Activated CD8-positive, alpha-beta memory T cell treated with anti-CD3 and anti-CD28 coated beads for 36 hours (primary cell): ENCODE results near the gene CDK9. TPM values are rescaled to one million over a fixed set of nuclear protein-coding genes. Genes with fewer than 3 reads are reported as not detected.

Source experiments
- CTCF ChIA-PET: fragments of 350-600 bp; sonication (Branson Sonifier 250); formaldehyde crosslinking; loops from one replicate; lab custom pipeline; 2021; ENCODE audit warnings: antibody characterized with exemption; lab: Charles Lee
- POLR2A ChIA-PET: fragments of 350-600 bp; sonication (Branson Sonifier 250); formaldehyde crosslinking; loops from one replicate; lab custom pipeline; 2021; ENCODE audit warnings: antibody characterized with exemption; lab: Charles Lee
- total RNA-seq, 2 experiments: library from RNA; stranded (reverse); gene quantifications; one replicate each; pipeline ENCODE4 v1.2.3, GENCODE V29; 2021

Gene CDK9
- total RNA-seq, 2 experiments from 2014 or later: 103 to 109 TPM

GRCh38 chr9:127756233-127756632 is 29.6 kb upstream of the CDK9 start:
- ChIA-PET CTCF (interaction anchor here (0.9 to 1.4 kb wide), 2 partner anchors 22 to 23 kb away, joined by 3 read pairs; partner anchors contain the start of genes SH2D3C and TOR2A), POLR2A (interaction anchor here (0.6 kb wide), 1 partner anchor 100 kb away, joined by 6 read pairs; no protein-coding TSS in a partner anchor)

DNA sequence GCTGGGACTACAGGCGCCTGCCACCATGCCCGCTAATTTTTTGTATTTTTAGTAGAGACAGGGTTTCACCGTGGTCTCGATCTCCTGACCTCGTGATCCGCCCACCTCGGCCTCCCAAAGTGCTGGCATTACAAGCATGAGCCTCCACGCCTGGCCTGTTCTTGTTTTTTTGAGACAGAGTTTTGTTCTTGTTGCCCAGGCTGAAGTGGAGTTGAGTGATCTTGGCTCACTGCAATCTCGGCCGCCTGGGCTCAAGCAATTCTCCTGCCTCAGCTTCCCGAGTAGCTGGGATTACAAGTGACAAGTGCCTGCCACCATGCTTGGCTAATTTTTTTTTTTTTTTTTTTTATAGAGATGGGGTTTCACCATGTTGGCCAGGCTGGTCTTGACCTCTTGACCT is 29.1 kb upstream of the CDK9 start:
- POLR2A ChIA-PET: interaction anchor here (0.6 kb wide), 1 partner anchor 100 kb away, joined by 6 read pairs; no protein-coding TSS in a partner anchor
- CTCF ChIA-PET: interaction anchor here (1.2 to 1.4 kb wide), 3 partner anchors 22 to 165 kb away, joined by 3 read pairs; partner anchors contain the start of gene SH2D3C

- CTCF ChIA-PET: interaction anchor here (1.3 kb wide), 1 partner anchor 24 kb away, joined by 3 read pairs; the partner anchor contains the start of gene TOR2A
Observed at GRCh38 chr9:127758843-127759242, 27.0 kb upstream of the CDK9 start.

GRCh38 chr9:127761061-127761460 is 24.8 kb upstream of the CDK9 start:
- POLR2A ChIA-PET: no interaction called here
- CTCF ChIA-PET: no interaction called here

More at GRCh38 chr9:127758843-127759242, 27.0 kb upstream of the CDK9 start:
- POLR2A ChIA-PET: no interaction called here

DNA sequence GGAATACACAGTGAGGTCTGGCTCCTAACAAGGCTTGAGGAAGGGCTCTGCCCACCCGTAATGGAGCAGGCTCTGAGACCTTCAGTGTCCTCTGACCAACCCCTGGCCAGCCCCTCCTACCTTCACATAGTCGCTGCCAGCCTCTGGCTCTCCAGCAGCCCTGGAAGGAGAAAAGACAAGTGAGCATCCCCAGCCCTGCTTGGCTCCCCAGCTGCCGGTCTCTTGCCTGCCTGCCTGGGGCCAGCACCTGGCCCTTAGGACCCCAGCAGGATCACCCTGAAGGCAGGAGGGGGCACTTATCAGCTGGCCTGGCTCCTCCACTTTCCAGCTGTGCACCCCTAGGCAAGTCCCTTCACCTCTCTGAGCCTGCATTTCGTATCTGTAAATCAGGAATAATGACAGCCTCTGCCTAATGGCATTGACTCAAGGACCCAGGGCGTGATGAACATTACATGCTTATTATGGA is 24.3 kb upstream of the CDK9 start:
- ChIA-PET POLR2A (no interaction called here), CTCF (interaction anchor here (1.2 kb wide), 1 partner anchor 91 kb away, joined by 3 read pairs; no protein-coding TSS in a partner anchor)

DNA sequence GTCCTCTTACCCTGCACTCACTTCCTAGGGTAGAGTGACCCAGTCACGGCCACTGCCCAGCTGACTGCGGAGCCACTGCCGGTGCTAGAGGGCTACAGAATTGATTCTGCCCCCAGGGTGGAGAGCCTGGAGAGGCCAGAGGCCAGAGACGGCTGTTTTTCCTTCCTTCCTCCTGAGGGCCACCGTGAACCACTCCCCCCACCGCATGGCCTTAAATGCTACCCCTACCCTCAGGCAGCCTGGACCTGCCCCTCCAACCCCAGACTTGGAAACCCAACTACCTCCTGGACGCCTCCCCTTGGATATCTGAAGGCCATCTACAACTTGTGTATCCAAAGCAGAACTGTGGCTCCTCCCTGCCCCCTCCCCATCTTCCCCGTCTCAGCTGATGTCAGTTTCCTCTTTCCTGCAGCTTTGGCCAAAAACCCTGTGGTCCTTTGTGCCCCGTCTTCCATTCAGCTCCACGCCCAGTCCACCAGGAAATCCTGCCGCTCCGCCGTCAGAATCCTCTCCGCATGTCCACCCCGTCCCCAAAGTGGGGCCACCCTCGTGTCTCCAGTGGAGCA is 23.6 kb upstream of the CDK9 start:
- POLR2A ChIA-PET: no interaction called here

GRCh38 chr9:127763918-127764384 is 21.9 kb upstream of the CDK9 start:
- CTCF ChIA-PET: interaction anchor here (0.5 to 1.9 kb wide), 7 partner anchors 8 to 157 kb away, joined by 3 to 9 read pairs (median 4); partner anchors contain the start of gene CDK9
- POLR2A ChIA-PET: no interaction called here

More for the DNA sequence above, 23.6 kb upstream of the CDK9 start:
- CTCF ChIA-PET: interaction anchor here (1.0 to 1.2 kb wide), 2 partner anchors 90 to 159 kb away, joined by 3 to 4 read pairs; no protein-coding TSS in a partner anchor

DNA sequence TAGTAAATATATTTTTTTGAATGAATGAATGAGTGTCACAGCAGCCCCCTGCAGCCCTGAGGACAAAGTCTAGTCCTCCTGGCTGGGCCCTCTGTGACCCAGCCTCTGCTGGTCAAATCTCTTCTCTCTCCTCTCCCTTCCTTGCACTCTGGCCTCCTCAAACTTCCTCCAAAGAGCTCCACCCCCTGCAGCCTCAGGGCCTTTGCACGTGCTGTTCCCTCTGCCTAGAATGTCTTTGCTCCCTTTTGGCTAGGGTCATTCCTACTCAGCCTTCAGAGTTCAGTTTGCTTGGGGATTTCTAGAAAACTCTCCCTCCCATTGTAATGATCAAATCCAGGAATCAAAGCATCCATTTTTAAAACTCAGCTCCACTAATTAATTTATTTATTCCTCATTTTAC is 20.4 kb upstream of the CDK9 start:
- ChIA-PET POLR2A (interaction anchor here (1.1 to 1.2 kb wide), 2 partner anchors 27 to 328 kb away, joined by 3 read pairs; no protein-coding TSS in a partner anchor), CTCF (interaction anchor here (0.7 to 1.3 kb wide), 5 partner anchors 18 to 165 kb away, joined by 3 to 7 read pairs (median 3); partner anchors contain the start of genes CDK9 and PIP5KL1)

DNA sequence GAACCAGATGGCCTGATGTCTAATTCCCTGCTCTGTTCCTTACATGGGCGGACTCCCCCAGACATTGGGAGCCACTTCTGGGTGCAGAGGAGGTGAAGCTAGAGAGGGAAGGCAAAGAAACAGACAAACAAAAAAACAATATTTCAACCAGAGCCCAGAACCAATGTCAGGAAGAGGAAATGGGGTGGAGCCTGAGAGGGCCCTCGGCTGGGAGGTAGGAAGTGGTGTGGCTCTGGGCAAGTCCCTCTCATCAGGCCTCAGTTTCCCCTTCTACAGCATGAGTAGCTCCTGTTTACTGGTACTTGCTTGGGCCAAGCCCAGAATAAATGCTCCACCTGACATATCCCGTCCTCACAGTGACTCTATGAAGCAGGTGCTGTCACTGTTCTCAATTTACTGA is 18.4 kb upstream of the CDK9 start:
- CTCF ChIA-PET: interaction anchor here (0.6 to 1.8 kb wide), 8 partner anchors 9 to 182 kb away, joined by 3 to 5 read pairs (median 4); partner anchors contain the start of genes SH2D3C and TOR2A
- POLR2A ChIA-PET: no interaction called here

DNA sequence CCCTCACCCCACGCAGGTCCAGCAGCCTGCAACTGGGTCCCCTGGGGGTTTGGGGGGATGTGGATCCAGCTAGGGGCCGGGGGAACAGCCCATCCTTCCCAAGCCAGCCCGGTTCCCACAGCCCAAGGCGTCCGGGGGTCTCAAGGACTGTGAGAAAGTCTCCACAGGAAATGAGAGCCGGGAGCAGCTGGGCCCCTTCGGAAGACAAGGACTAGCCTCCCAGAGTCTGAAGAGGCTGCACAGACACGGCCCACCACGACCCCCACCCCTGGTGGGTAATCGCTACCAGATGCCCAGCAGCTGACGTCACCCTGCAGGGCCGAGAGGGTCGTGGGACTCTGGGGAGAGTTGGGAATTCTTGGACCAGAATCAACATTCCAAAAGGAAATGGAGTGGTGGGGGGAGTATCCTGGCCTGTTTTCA is 17.9 kb upstream of the CDK9 start:
- CTCF ChIA-PET: interaction anchor here (0.8 to 1.8 kb wide), 7 partner anchors 8 to 181 kb away, joined by 3 to 5 read pairs (median 4); partner anchors contain the start of genes SH2D3C and TOR2A

DNA sequence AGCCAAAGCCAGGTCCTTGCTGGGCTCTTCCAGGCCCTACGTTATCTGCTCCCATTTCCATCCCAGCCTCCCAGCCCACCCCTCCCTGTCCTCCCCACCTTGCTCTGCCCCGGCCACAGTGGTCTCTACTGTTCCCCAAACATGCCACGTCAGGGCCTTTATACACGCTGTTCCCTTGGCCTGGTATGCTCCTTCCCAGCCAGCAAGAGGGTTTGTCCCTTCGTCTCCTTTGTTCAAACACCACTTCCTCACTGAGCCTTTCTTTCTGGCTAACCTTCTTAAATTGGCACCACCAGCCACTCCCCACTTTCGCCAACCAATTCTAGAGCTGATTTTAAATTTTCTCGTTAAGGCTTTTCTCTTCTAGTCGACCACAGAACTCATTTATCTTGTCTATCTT is 17.1 kb upstream of the CDK9 start:
- POLR2A ChIA-PET: no interaction called here
- CTCF ChIA-PET: interaction anchor here (1.0 to 1.7 kb wide), 4 partner anchors 16 to 152 kb away, joined by 3 to 5 read pairs (median 4); partner anchors contain the start of gene CDK9

More for the DNA sequence above, 17.9 kb upstream of the CDK9 start:
- POLR2A ChIA-PET: no interaction called here

GRCh38 chr9:127769101-127769500 is 16.7 kb upstream of the CDK9 start:
- POLR2A ChIA-PET: no interaction called here

DNA sequence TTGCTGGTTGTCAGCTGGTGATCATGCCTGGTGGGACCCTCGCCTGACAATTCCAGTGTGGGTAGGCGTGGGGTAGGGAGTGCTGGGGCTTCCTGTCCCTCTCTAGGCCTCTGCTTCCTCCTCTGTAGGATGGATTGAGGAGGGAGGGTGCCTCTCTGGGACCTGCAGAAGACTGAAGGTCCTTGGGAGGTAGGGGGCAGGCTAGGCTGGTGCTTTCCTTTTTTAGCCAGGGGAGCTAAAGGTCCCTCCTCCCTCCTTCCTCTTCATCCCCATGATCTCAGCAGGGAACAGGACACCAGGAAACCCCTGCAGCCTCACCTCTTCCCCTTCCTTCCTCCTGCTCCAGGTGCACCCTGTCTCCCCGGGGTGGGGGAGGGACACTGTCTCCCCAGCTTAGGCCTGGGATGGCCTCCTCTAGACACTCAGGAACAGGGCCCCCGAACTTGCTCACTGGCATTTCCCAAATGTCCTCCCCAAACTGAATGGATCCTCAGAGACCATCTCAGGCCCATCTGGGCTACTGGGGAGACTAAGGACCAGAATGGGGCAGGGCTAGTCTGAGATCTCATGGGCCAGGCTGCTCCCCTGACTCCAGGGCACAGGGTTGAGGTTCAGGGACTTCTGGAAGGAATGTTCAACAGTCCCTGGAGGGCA is 15.8 kb upstream of the CDK9 start:
- ChIA-PET CTCF (interaction anchor here (0.8 to 1.9 kb wide), 8 partner anchors 9 to 151 kb away, joined by 3 to 10 read pairs (median 5); partner anchors contain the start of genes CDK9, SH2D3C and TOR2A), POLR2A (interaction anchor here (1.4 to 1.9 kb wide), 2 partner anchors 9 to 32 kb away, joined by 4 to 7 read pairs; partner anchors contain the start of genes FPGS and SH2D3C)

More at GRCh38 chr9:127769101-127769500, 16.7 kb upstream of the CDK9 start:
- CTCF ChIA-PET: interaction anchor here (1.6 to 1.7 kb wide), 2 partner anchors 16 to 100 kb away, joined by 4 to 5 read pairs; partner anchors contain the start of gene CDK9

DNA sequence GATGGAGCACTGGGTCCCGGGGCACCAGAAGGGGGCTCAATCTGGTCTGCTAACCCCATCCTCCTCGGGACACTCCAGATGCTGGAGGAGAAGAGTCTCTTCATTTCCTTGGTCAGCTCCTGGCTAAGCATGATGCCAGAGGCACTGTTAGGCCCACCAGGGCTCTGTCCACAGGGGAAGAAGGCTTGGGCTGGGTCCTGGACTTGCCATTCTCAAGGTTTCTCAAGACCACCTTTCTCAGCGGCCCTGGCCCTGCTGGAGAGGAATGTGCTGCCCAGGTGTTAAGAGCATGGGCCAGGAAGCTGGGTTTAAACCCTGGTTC is 15.3 kb upstream of the CDK9 start:
- ChIA-PET CTCF (interaction anchor here (0.9 to 1.9 kb wide), 8 partner anchors 10 to 151 kb away, joined by 3 to 10 read pairs (median 6); partner anchors contain the start of genes CDK9 and TOR2A), POLR2A (interaction anchor here (0.5 to 1.9 kb wide), 8 partner anchors 9 to 55 kb away, joined by 3 to 10 read pairs (median 4); partner anchors contain the start of genes CDK9, FPGS, PTRH1 and SH2D3C)

DNA sequence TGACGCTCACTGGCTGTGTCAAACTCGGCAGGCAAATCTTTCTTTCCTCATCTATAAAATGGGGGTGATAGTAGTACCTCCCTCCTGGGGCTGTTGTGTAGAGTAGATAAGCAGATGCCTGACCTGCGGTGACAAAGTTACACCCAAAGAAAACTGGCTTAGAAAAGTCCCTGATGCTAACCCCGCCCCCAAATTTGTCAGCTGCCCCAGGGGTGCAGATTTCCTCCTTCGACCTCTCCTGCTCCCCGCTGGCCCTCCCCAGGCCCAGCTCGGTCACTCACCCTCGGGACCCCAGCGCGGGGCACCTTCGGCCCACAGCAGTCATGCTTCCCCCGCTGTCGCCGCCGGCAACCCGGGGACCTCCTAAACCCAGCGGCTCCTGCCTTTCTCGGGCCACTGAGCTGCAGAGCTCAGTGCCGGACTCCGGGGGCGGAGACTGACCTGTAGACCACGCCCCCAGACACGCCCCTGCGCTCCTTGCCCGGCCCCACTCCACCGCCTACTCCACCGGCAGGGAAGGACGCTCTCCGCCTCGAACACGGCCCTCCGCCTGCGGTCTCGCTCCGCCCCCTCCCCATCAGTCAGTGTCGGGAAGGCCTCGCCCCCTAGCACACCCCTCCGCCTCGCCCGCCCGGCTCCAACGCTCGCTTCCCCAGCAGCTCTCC is 14.8 kb upstream of the CDK9 start:
- ChIA-PET CTCF (interaction anchor here (0.9 to 2.0 kb wide), 8 partner anchors 7 to 150 kb away, joined by 3 to 10 read pairs (median 6); partner anchors contain the start of genes CDK9 and TOR2A), POLR2A (interaction anchor here (0.5 to 1.9 kb wide), 12 partner anchors 8 to 145 kb away, joined by 3 to 10 read pairs (median 4); partner anchors contain the start of genes CDK9, FPGS, PTRH1 and SH2D3C)

- CTCF ChIA-PET: interaction anchor here (0.6 to 2.0 kb wide), 9 partner anchors 8 to 150 kb away, joined by 3 to 10 read pairs (median 5); partner anchors contain the start of genes CDK9 and TOR2A
Observed at GRCh38 chr9:127771570-127772189, 14.2 kb upstream of the CDK9 start.

GRCh38 chr9:127772603-127773002 is 13.2 kb upstream of the CDK9 start:
- ChIA-PET POLR2A (interaction anchor here (0.6 kb wide), 1 partner anchor 46 kb away, joined by 5 read pairs; no protein-coding TSS in a partner anchor), CTCF (interaction anchor here (1.0 to 2.0 kb wide), 3 partner anchors 9 to 38 kb away, joined by 3 to 5 read pairs (median 5); partner anchors contain the start of gene TOR2A)

More at GRCh38 chr9:127771570-127772189, 14.2 kb upstream of the CDK9 start:
- POLR2A ChIA-PET: interaction anchor here (0.8 to 1.9 kb wide), 11 partner anchors 7 to 144 kb away, joined by 3 to 10 read pairs (median 3); partner anchors contain the start of genes CDK9, FPGS, PTRH1 and SH2D3C
